LNCAP (cell line): ENCODE measurements around the gene PKD1L1.

Source experiments
- TF ChIP-seq, protein P1 (sequence below): fragments of 450-650 bp; IDR thresholded peaks from 2 replicates; pipeline ENCODE4 v1.5.1; 2017; ENCODE audit warnings: mild to moderate bottlenecking

PKD1L1 gene

GRCh38 chr7:47794016-47794415 lies 154.2 kb downstream of the PKD1L1 start:
- TF ChIP-seq, protein P1, sequence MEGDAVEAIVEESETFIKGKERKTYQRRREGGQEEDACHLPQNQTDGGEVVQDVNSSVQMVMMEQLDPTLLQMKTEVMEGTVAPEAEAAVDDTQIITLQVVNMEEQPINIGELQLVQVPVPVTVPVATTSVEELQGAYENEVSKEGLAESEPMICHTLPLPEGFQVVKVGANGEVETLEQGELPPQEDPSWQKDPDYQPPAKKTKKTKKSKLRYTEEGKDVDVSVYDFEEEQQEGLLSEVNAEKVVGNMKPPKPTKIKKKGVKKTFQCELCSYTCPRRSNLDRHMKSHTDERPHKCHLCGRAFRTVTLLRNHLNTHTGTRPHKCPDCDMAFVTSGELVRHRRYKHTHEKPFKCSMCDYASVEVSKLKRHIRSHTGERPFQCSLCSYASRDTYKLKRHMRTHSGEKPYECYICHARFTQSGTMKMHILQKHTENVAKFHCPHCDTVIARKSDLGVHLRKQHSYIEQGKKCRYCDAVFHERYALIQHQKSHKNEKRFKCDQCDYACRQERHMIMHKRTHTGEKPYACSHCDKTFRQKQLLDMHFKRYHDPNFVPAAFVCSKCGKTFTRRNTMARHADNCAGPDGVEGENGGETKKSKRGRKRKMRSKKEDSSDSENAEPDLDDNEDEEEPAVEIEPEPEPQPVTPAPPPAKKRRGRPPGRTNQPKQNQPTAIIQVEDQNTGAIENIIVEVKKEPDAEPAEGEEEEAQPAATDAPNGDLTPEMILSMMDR = no peak

- TF ChIP-seq, protein P1 = peak; percentile 69
Observed at GRCh38 chr7:47792521-47793121, 155.6 kb downstream of the PKD1L1 start.

GRCh38 chr7:47791682-47792081 lies 156.6 kb downstream of the PKD1L1 start:
- TF ChIP-seq, protein P1 = no peak

DNA sequence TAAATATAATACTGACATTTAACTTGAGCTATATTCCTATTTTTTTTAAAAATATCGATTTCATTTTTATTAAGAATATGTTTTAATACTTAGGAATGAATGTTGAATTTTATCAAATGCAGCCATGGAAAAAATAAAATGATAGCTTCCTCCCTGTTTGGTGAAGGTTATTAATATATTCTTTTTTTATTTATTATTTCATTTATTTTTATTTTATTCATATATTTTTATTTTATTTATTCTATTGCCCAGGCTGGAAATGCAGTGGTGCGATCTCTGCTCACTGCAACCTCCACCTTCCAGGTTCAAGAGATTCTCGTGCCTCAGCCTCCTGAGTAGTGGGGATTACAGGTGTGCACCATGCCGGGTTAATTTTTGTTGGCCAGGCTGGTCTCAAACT lies 160.2 kb downstream of the PKD1L1 start:
- TF ChIP-seq, protein P1 = no peak

DNA sequence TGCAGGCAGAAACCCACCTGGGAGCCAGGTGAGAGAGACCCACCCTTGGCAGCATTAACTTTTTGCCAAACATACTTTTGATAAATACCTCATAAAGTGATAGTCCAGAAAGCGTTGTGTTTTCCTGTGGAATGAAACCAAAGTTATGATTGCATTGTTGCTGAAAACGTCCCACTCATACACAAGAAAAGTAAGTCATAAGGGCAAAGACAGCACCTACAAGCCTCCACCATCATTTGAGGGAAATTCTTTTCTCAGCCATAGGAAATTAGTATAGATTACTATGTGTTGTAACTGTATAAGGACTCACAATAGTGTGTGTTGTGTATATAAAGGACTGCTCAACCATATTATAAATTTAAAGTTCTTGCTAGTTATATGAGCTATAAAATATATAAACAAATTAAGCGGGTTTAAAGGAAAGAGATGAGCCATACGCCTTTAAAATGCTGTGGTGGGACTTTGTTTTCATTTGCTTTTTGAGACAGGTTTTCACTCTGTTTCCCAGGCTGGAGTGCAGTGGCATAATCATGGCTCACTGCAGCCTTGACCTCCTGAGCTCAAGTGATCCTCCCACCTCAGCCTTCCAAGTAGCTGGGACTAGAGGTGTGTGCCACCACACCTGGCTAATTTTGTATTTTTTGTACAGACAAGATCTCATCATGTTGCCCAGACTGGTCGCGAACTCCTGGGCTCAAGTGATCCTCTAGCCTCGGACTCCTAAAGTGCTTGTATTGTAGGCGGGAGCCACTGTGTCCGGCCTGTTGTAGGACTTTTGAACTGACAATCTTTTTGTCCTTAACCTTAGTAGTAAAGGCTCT lies 160.8 kb downstream of the PKD1L1 start:
- TF ChIP-seq, protein P1 = no peak

GRCh38 chr7:47786557-47787248 lies 161.6 kb downstream of the PKD1L1 start:
- TF ChIP-seq, protein P1 = no peak

DNA sequence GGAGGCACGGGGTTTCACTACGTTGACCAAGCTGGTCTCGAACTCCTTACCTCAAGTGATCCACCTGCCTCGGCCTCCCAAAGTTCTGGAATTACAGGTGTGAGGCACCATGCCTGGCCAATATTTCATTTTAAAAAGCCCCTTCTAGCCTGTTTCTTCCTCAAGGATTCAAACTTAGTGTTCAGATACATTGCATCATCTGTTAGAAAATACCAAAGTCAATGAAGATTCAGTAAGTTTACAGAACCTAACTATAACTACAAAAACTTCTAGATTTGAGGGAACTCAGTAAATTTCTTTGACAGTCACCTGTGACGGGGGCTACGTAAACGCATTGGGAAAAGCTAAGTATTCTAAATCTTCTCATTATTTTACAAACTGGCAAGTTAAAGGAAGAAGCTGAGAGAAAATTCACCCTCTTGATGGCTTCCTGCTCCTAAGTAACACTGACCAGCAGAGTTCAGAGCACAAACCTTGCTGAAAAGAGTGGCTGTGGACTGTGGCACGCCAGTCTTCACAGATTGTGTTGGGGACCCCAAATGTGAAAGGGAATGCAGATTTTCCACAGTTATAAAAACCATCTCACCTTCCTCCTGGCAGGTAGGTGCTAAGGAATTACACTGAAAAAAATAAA lies 162.2 kb downstream of the PKD1L1 start:
- TF ChIP-seq, protein P1 = no peak
